ENCODE results near the gene MICB.

GRCh38 chr6:31465185-31465536, 32.8 kb upstream of the MICB start:
- TF ChIP-seq, protein P1, sequence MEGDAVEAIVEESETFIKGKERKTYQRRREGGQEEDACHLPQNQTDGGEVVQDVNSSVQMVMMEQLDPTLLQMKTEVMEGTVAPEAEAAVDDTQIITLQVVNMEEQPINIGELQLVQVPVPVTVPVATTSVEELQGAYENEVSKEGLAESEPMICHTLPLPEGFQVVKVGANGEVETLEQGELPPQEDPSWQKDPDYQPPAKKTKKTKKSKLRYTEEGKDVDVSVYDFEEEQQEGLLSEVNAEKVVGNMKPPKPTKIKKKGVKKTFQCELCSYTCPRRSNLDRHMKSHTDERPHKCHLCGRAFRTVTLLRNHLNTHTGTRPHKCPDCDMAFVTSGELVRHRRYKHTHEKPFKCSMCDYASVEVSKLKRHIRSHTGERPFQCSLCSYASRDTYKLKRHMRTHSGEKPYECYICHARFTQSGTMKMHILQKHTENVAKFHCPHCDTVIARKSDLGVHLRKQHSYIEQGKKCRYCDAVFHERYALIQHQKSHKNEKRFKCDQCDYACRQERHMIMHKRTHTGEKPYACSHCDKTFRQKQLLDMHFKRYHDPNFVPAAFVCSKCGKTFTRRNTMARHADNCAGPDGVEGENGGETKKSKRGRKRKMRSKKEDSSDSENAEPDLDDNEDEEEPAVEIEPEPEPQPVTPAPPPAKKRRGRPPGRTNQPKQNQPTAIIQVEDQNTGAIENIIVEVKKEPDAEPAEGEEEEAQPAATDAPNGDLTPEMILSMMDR (IDR thresholded peaks at IDR 0.05; ENCODE audit: low read length) = no peak
- TF ChIP-seq EZH2 (optimal IDR thresholded peaks at IDR 0.05; ENCODE audit: low read depth, low read length) (no peak), EZH2phosphoT487 (IDR thresholded peaks at IDR 0.05; ENCODE audit: low read length) (no peak)

Data from MM.1S (cell line).